Measurements from ENCODE around the gene GPR12. TPM values are rescaled to one million over a fixed set of nuclear protein-coding genes. Genes with fewer than 3 reads are reported as not detected.

The GPR12 gene
- total RNA-seq, 2 experiments from 2014 or later = not detected

DNA sequence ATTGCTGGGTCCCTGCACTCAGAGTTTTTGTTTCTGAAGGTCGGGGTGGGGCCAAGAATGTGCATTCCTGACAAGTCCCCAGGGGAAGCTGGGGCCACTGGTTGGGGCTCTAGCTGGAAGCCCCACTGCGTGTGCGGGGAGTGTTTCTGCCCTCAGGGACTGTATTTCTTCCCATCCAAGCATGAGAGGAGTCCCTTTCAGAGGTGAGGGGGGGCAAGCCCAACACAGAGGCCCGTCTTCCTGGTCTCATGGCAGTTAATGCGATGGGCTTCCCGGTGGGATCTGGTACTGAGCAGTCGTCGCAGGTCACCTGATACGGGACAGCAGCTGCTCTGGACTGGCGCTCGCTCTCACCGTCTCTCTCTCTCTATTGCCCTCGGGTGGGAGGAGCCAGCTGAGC, 50.4 kb downstream of the GPR12 start:
- Mint-ChIP-seq H3K9me3 (peaks cover 7% of the 10 kb centered on the region), H3K27ac (no peak overlapping the region), H3K27me3 (ENCODE audit: low read depth) (no peaks in the 10 kb centered on the region), H3K36me3 (ENCODE audit: low read depth) (no peaks in the 10 kb centered on the region), H3K4me3 (no peak overlapping the region), H3K4me1 (ENCODE audit: low read depth) (no peaks in the 10 kb centered on the region)
- intact Hi-C loops (cut with micrococcal nuclease) = no loop called here
- CTCF ChIA-PET = interaction anchor here (1.5 kb wide), 1 partner anchor 163 kb away, joined by 5 read pairs; no protein-coding TSS in a partner anchor
- DNase-seq = no peak

DNA sequence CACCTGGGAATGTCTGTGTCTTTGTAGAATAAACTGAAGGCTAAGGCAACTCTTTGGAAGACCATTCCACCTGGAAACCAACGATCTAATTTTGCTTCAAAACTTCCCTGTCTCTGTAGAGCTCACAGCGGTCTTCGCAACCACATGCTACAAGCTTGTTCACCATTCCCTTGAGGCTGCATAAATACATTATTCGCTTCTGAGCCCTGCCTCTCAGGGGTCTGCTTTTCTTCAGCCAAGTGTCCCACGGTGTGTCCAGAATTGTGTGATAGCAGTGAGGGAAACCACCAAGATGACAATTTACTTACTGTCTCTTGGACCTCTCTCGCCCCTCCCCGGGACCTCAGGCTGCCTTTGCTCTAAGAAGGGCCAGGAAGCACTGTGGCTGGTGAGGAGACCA, 51.1 kb downstream of the GPR12 start:
- H3K27me3 Mint-ChIP-seq (ENCODE audit: low read depth) = no peaks in the 10 kb centered on the region

DNA sequence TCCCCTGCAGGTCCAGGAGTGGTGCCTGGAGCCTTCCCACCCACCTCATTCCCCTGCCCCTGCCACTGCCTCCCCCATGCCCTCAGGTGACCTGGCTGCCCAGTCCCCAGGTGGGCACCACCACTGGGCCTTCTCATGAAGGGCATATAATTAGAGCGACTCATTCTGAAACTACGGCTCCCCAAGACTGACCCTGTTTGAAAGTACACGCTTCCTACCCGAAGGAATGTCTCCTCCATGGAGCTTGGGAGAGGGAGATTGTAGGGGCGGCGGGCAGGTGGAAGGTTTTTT, 52.6 kb downstream of the GPR12 start:
- H3K27ac Mint-ChIP-seq = no peak overlapping the region

More for the DNA sequence above, 51.1 kb downstream of the GPR12 start:
- intact Hi-C loops (cut with micrococcal nuclease) = no loop called here
- no peak overlapping the region for H3K4me3 Mint-ChIP-seq
- no peak overlapping the region for H3K27ac Mint-ChIP-seq
- H3K36me3 Mint-ChIP-seq (ENCODE audit: low read depth) = no peaks in the 10 kb centered on the region
- H3K4me1 Mint-ChIP-seq (ENCODE audit: low read depth) = no peaks in the 10 kb centered on the region
- CTCF ChIA-PET = interaction anchor here (0.6 to 1.5 kb wide), 3 partner anchors 32 to 525 kb away, joined by 3 to 8 read pairs (median 5); no protein-coding TSS in a partner anchor
- no peak for DNase-seq
- peaks cover 7% of the 10 kb centered on the region for H3K9me3 Mint-ChIP-seq

DNA sequence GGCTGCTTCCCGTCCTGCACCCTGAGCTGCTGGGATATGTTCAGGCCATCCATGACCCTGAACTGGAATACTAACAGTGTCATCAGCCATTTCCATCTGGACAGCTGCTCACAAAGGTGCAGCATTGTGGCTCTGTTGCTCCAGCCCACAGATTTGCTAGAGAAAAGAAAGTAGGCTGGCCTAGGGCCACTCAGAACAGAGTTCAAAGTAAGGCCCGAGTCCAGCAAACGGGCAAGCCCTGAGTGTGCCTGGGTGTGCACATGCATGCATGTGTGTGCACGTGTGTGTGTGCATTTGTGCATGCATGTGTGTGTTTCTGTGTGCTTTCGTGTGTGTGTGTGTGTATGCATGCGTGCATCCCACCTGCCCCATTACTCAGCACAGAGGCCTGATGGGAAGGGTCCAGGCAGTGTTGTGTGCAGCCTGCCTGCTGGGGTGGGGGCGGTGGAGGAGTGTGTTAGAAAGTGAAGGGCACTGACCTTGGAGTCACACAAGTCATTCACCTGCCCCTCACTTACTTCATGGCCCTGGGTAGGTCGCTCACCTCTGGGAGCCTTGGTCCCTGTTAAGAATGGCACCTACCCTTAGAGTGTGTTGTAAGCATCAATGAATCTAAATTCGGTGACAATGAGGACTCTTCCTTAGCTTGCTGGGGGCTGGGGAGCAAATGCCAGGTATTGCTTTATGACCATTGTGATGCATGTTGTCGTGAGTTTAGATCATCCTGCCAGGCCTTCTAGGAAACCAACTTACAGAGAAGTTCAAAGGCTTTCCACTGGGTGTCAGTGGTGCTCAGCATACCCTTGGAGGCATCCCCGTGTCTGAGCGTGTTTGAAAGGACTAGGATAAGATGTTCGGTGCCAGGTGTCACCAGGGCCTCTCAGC, 53.2 kb downstream of the GPR12 start:
- intact Hi-C loops (cut with micrococcal nuclease) = loop anchor here (1.0 kb wide), 3 partner anchors 79 to 223 kb away; no protein-coding TSS in a partner anchor
- no peaks in the 10 kb centered on the region for H3K4me1 Mint-ChIP-seq (ENCODE audit: low read depth)
- peaks cover 2% of the 10 kb centered on the region for H3K9me3 Mint-ChIP-seq
- H3K27me3 Mint-ChIP-seq (ENCODE audit: low read depth) = no peaks in the 10 kb centered on the region
- H3K4me3 Mint-ChIP-seq = no peak overlapping the region
- no peak overlapping the region for H3K27ac Mint-ChIP-seq
- no peaks in the 10 kb centered on the region for H3K36me3 Mint-ChIP-seq (ENCODE audit: low read depth)
- CTCF ChIA-PET = interaction anchor here (0.5 to 3.2 kb wide), 6 partner anchors 9 to 387 kb away, joined by 3 to 19 read pairs (median 6); no protein-coding TSS in a partner anchor
- peak; percentile 60 for DNase-seq

More for the DNA sequence above, 52.6 kb downstream of the GPR12 start:
- no peaks in the 10 kb centered on the region for H3K4me1 Mint-ChIP-seq (ENCODE audit: low read depth)
- CTCF ChIA-PET = interaction anchor here (0.8 to 3.2 kb wide), 5 partner anchors 10 to 222 kb away, joined by 3 to 19 read pairs (median 9); no protein-coding TSS in a partner anchor
- H3K36me3 Mint-ChIP-seq (ENCODE audit: low read depth) = no peaks in the 10 kb centered on the region
- peaks cover 7% of the 10 kb centered on the region for H3K9me3 Mint-ChIP-seq
- DNase-seq = no peak
- no peak overlapping the region for H3K4me3 Mint-ChIP-seq
- H3K27me3 Mint-ChIP-seq (ENCODE audit: low read depth) = no peaks in the 10 kb centered on the region
- intact Hi-C loops (cut with micrococcal nuclease) = no loop called here

DNA sequence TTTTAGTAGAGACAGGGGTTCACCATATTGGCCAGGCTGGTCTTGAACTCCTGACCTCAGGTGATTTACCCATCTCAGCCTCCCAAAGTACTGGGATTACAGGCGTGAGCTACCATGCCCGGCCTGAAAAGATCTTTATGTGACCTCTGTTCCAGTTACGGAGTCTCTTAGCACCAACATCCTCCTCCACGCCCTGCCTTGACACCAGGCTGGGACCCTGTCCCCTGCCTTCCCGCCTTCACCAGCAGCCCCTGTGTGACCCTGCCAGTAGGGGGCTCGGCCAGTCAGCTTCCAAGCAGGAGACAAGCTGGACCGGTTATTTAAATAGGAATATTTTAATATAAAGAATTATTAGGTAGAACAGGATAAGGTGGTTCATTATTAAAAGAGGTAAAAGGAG, 54.2 kb downstream of the GPR12 start:
- CTCF ChIA-PET = interaction anchor here (0.9 to 3.2 kb wide), 6 partner anchors 14 to 224 kb away, joined by 3 to 19 read pairs (median 6); no protein-coding TSS in a partner anchor
- Mint-ChIP-seq H3K27ac (no peak overlapping the region), H3K4me1 (ENCODE audit: low read depth) (no peaks in the 10 kb centered on the region), H3K9me3 (no peaks in the 10 kb centered on the region), H3K4me3 (no peak overlapping the region), H3K27me3 (ENCODE audit: low read depth) (no peaks in the 10 kb centered on the region), H3K36me3 (ENCODE audit: low read depth) (no peaks in the 10 kb centered on the region)
- intact Hi-C loops (cut with micrococcal nuclease) = no loop called here
- no peak for DNase-seq

DNA sequence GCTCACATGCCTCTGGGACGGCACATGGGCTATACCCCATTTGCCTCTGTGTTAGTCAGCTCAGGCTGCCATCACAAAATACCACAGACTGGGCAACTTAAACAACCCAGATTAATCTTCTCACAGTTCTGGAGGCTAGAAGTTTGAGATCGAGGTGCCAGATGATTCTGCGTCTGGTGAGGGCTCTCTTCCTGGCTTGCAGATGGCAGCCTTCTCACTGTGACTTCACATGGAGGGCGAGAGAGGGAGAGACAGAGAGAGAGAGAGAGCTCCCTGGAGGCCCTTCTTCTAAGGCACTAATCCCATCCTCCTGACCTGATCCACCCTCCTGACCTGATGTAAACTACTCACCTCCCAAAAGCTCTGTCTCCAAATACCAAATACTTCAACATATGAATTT, 55.0 kb downstream of the GPR12 start:
- no peak overlapping the region for H3K27ac Mint-ChIP-seq
- DNase-seq = no peak
- CTCF ChIA-PET = interaction anchor here (0.9 to 3.2 kb wide), 5 partner anchors 80 to 225 kb away, joined by 3 to 19 read pairs (median 4); no protein-coding TSS in a partner anchor
- H3K4me3 Mint-ChIP-seq = no peak overlapping the region
- H3K27me3 Mint-ChIP-seq (ENCODE audit: low read depth) = no peaks in the 10 kb centered on the region
- no peaks in the 10 kb centered on the region for H3K4me1 Mint-ChIP-seq (ENCODE audit: low read depth)
- H3K36me3 Mint-ChIP-seq (ENCODE audit: low read depth) = no peaks in the 10 kb centered on the region
- no peaks in the 10 kb centered on the region for H3K9me3 Mint-ChIP-seq
- intact Hi-C loops (cut with micrococcal nuclease) = no loop called here

Other genes with a start within 250 kb of the GPR12 start
- gene WASF3, start 203.1 kb downstream of the GPR12 start, total RNA-seq = not detected

Measured in activated naive CD4-positive, alpha-beta T cell treated with anti-CD3 and anti-CD28 coated beads for 36 hours (primary cell).